PC-9 (cell line): ENCODE measurements around the gene CABLES2. TPM values are rescaled to one million over a fixed set of nuclear protein-coding genes. Genes with fewer than 3 reads are reported as not detected.
A peak's percentile ranks its signal among the peaks of the same experiment; 100 is the strongest.

Experiments used
- BruUV-seq: library from RNA; stranded (reverse); fragments of 400-500 nt; replicated peaks from 2 replicates; lab custom pipeline; 2021; lab: Mats Ljungman, UMichigan
- CTCF ChIA-PET: fragments of 300-600 bp; sonication (Branson Sonifier 250); formaldehyde crosslinking; loops from one replicate; lab custom pipeline; 2022; ENCODE audit warnings: antibody characterized with exemption; lab: Charles Lee
- POLR2A ChIA-PET: fragments of 300-600 bp; sonication (Branson Sonifier 250); formaldehyde crosslinking; loops from one replicate; lab custom pipeline; 2022; ENCODE audit warnings: antibody characterized with exemption; ENCODE audit not compliant: unreplicated experiment; lab: Charles Lee
- DNase-seq, 2 experiments: peaks; one replicate each; pipeline versions ENCODE4 v3.0.0 to v3.0.0-alpha.2; 2015 to 2022; ENCODE audit warnings: mixed read lengths in 1 of 2
- H2AFZ ChIP-seq: fragments of 200-600 bp; sonication (generic); 2 replicates; pipeline ENCODE4 v1.8.1; 2017; ENCODE audit warnings: antibody characterized with exemption
- H3F3A ChIP-seq: fragments of 200-600 bp; sonication (generic); 2 replicates; pipeline ENCODE4 v1.8.1; 2017; ENCODE audit warnings: antibody characterized with exemption, mild to moderate bottlenecking, low read depth; ENCODE audit not compliant: insufficient read depth
- H3K27ac ChIP-seq: fragments of 200-600 bp; sonication (generic); 2 replicates; pipeline ENCODE4 v1.6.1; 2016; ENCODE audit warnings: mixed run types
- H3K27me3 ChIP-seq: fragments of 200-600 bp; sonication (generic); 2 replicates; pipeline ENCODE4 v1.6.1; 2016; ENCODE audit warnings: low read depth, mixed run types; ENCODE audit not compliant: insufficient read depth
- H3K36me3 ChIP-seq: fragments of 200-600 bp; sonication (generic); 2 replicates; pipeline ENCODE4 v1.6.1; 2016; ENCODE audit warnings: low read depth, mixed run types
- H3K4me1 ChIP-seq: fragments of 200-600 bp; sonication (generic); replicated peaks from 2 replicates; pipeline ENCODE4 v1.6.1; 2016; ENCODE audit warnings: mixed run types; ENCODE audit not compliant: insufficient read depth
- H3K4me2 ChIP-seq: fragments of 200-600 bp; sonication (generic); 2 replicates; pipeline ENCODE4 v1.6.1; 2017; ENCODE audit warnings: mixed run types
- H3K4me3 ChIP-seq: fragments of 200-600 bp; sonication (generic); 2 replicates; pipeline ENCODE4 v1.6.1; 2016; ENCODE audit warnings: mixed run types
- H3K79me2 ChIP-seq: fragments of 200-600 bp; sonication (generic); 2 replicates; pipeline ENCODE4 v1.6.1; 2017; ENCODE audit warnings: low read depth, mixed run types
- H3K9me2 ChIP-seq: fragments of 200-600 bp; sonication (generic); 2 replicates; pipeline ENCODE4 v1.8.1; 2017; ENCODE audit warnings: mild to moderate bottlenecking; ENCODE audit not compliant: insufficient read depth
- H3K9me3 ChIP-seq: fragments of 200-600 bp; sonication (generic); 2 replicates; pipeline ENCODE4 v1.8.1; 2016; ENCODE audit warnings: low read depth; ENCODE audit not compliant: insufficient read depth
- H4K20me1 ChIP-seq: fragments of 200-600 bp; sonication (generic); 2 replicates; pipeline ENCODE4 v1.8.1; 2017; ENCODE audit not compliant: insufficient read depth
- CTCF ChIP-seq: fragments of 200-600 bp; sonication (generic); conservative IDR thresholded peaks from 2 replicates; pipeline ENCODE4 v1.6.1; 2017; ENCODE audit warnings: mixed run types, antibody characterized with exemption, mild to moderate bottlenecking, moderate library complexity
- EZH2 ChIP-seq: fragments of 200-600 bp; sonication (generic); IDR thresholded peaks from 2 replicates; pipeline ENCODE4 v1.8.0; 2017; ENCODE audit warnings: antibody characterized with exemption, low read depth
- intact Hi-C: fragments of 100-400 bp; cut with micrococcal nuclease; formaldehyde crosslinking; loops from one replicate; pipeline ENCODE4 v1.10.0; 2022; ENCODE audit not compliant: unreplicated experiment
- total RNA-seq: library from RNA; stranded (reverse); gene quantifications from 2 replicates; pipeline ENCODE4 v1.2.3, GENCODE V29; 2021

CABLES2 gene
- total RNA-seq, 1 experiment from 2014 or later = 14.1 TPM

- peak overlapping the region; percentile 87 for H3K27ac ChIP-seq
- peaks cover 85% of the 10 kb centered on the region for H3K79me2 ChIP-seq
- intact Hi-C loops = loop anchor here (1.0 to 2.0 kb wide), 5 partner anchors 8 to 45 kb away; no protein-coding TSS in a partner anchor
- no peak for TF ChIP-seq CTCF
- TF ChIP-seq EZH2 = no peak
- no peaks in the 10 kb centered on the region for H3K9me2 ChIP-seq
- TSS peak; percentile 76 for BruUV-seq
- peak overlapping the region; percentile 12; the same call in 1 of the 2 replicates for H3K4me3 ChIP-seq
- peaks cover 83% of the 10 kb centered on the region for H3F3A ChIP-seq
- H3K9me3 ChIP-seq = no peaks in the 10 kb centered on the region
- H3K4me2 ChIP-seq = peak overlapping the region; percentile 67
- H4K20me1 ChIP-seq = peaks cover 38% of the 10 kb centered on the region
- H3K4me1 ChIP-seq = peaks cover 62% of the 10 kb centered on the region
- ChIA-PET CTCF (interaction anchor here (0.7 to 1.3 kb wide), 6 partner anchors 8 to 32 kb away, joined by 3 to 17 read pairs (median 4); no protein-coding TSS in a partner anchor), POLR2A (interaction anchor here (0.6 to 1.8 kb wide), 7 partner anchors 8 to 425 kb away, joined by 3 to 41 read pairs (median 21); partner anchors contain the start of gene RPS21)
- DNase-seq = peak in 1 of 2 experiments; percentile 80
- H2AFZ ChIP-seq = no peak overlapping the region
- H3K27me3 ChIP-seq = no peaks in the 10 kb centered on the region
- H3K36me3 ChIP-seq = peaks cover 31% of the 10 kb centered on the region
Observed at GRCh38 chr20:62350629-62351422, 56.3 kb downstream of the CABLES2 start.

GRCh38 chr20:62350098-62350628, 56.9 kb downstream of the CABLES2 start:
- no peaks in the 10 kb centered on the region for H3K9me3 ChIP-seq
- DNase-seq = peak; percentile 97 to 99
- peaks cover 83% of the 10 kb centered on the region for H3F3A ChIP-seq
- H3K9me2 ChIP-seq = no peaks in the 10 kb centered on the region
- TF ChIP-seq CTCF (no peak), EZH2 (no peak)
- no TSS peak for BruUV-seq
- peaks cover 37% of the 10 kb centered on the region for H3K36me3 ChIP-seq
- ChIA-PET POLR2A (interaction anchor here (0.5 to 1.8 kb wide), 12 partner anchors 9 to 588 kb away, joined by 3 to 41 read pairs (median 6); partner anchors contain the start of genes GID8 and RPS21), CTCF (interaction anchor here (0.7 to 1.3 kb wide), 7 partner anchors 9 to 32 kb away, joined by 3 to 18 read pairs (median 4); no protein-coding TSS in a partner anchor)
- intact Hi-C loops = loop anchor here (1.0 to 2.0 kb wide), 5 partner anchors 9 to 44 kb away; no protein-coding TSS in a partner anchor
- peaks cover 41% of the 10 kb centered on the region for H4K20me1 ChIP-seq
- peaks cover 55% of the 10 kb centered on the region for H3K4me1 ChIP-seq
- H3K27me3 ChIP-seq = no peaks in the 10 kb centered on the region
- H3K4me2 ChIP-seq = peak overlapping the region; percentile 67
- H3K4me3 ChIP-seq = peak overlapping the region; percentile 12; the same call in 1 of the 2 replicates
- peaks cover 84% of the 10 kb centered on the region for H3K79me2 ChIP-seq
- H3K27ac ChIP-seq = peak overlapping the region; percentile 87
- no peak overlapping the region for H2AFZ ChIP-seq

GRCh38 chr20:62349556-62350097, 57.5 kb downstream of the CABLES2 start:
- H3K9me3 ChIP-seq = no peaks in the 10 kb centered on the region
- no peak for DNase-seq
- H3K79me2 ChIP-seq = peaks cover 78% of the 10 kb centered on the region
- H3K4me1 ChIP-seq = peaks cover 50% of the 10 kb centered on the region
- BruUV-seq = no TSS peak
- peaks cover 82% of the 10 kb centered on the region for H3F3A ChIP-seq
- H4K20me1 ChIP-seq = peaks cover 41% of the 10 kb centered on the region
- TF ChIP-seq CTCF (no peak), EZH2 (no peak)
- peak overlapping the region; percentile 67 for H3K4me2 ChIP-seq
- ChIA-PET POLR2A (interaction anchor here (0.5 to 1.8 kb wide), 12 partner anchors 9 to 588 kb away, joined by 3 to 41 read pairs (median 8); partner anchors contain the start of genes GID8 and RPS21), CTCF (interaction anchor here (0.7 to 1.3 kb wide), 7 partner anchors 10 to 33 kb away, joined by 3 to 18 read pairs (median 4); no protein-coding TSS in a partner anchor)
- no peak overlapping the region for H3K4me3 ChIP-seq
- H3K36me3 ChIP-seq = peaks cover 40% of the 10 kb centered on the region
- intact Hi-C loops = loop anchor here (1.0 to 2.0 kb wide), 5 partner anchors 10 to 43 kb away; no protein-coding TSS in a partner anchor
- no peaks in the 10 kb centered on the region for H3K27me3 ChIP-seq
- peak overlapping the region; percentile 87 for H3K27ac ChIP-seq
- no peak overlapping the region for H2AFZ ChIP-seq
- H3K9me2 ChIP-seq = no peaks in the 10 kb centered on the region
